ENCODE measurements around the gene NR1I3.

The NR1I3 gene

GRCh38 chr1:161216945-161217712 is 20.9 kb downstream of the NR1I3 start:
- DNase-seq, result no peak

GRCh38 chr1:161215076-161215475 is 22.9 kb downstream of the NR1I3 start, which contains the start of gene FCER1G:
FCER1G (plus strand) TSS chr1:161215295; CDS start chr1:161215322, 27 bp downstream.
- no peak for DNase-seq

- DNase-seq, result no peak
Observed at GRCh38 chr1:161214369-161214768, 23.6 kb downstream of the NR1I3 start.

- peak; percentile 72 for DNase-seq
Observed at GRCh38 chr1:161209790-161210409, 28.1 kb downstream of the NR1I3 start.

GRCh38 chr1:161207173-161207572 is 30.8 kb downstream of the NR1I3 start:
- DNase-seq, result no peak

GRCh38 chr1:161206411-161207140 is 31.4 kb downstream of the NR1I3 start:
- DNase-seq, result no peak

- DNase-seq, result peak; percentile 96
Observed at GRCh38 chr1:161201836-161202712, 35.9 kb downstream of the NR1I3 start, which contains the start of gene NDUFS2. NDUFS2 (plus strand) TSS chr1:161202367; CDS start chr1:161202386, 19 bp downstream.

GRCh38 chr1:161200992-161201835 is 36.8 kb downstream of the NR1I3 start:
- DNase-seq, result no peak

GRCh38 chr1:161200421-161200991 is 37.5 kb downstream of the NR1I3 start:
- DNase-seq, result no peak

- no peak for DNase-seq
Observed at GRCh38 chr1:161199506-161200139, 38.4 kb downstream of the NR1I3 start.

- no peak for DNase-seq
Observed at GRCh38 chr1:161198897-161199431, 39.0 kb downstream of the NR1I3 start, which contains the start of gene ADAMTS4. ADAMTS4 (minus strand) TSS chr1:161199054; CDS start chr1:161198627, 427 bp downstream.

GRCh38 chr1:161198194-161198896 is 39.7 kb downstream of the NR1I3 start:
- peak; percentile 25 for DNase-seq

- DNase-seq, result no peak
Observed at GRCh38 chr1:161197560-161198193, 40.3 kb downstream of the NR1I3 start.

- no peak for DNase-seq
Observed at GRCh38 chr1:161196521-161197451, 41.2 kb downstream of the NR1I3 start.

GRCh38 chr1:161196111-161196510 is 41.9 kb downstream of the NR1I3 start:
- no peak for DNase-seq

- DNase-seq, result no peak
Observed at GRCh38 chr1:161195171-161195570, 42.8 kb downstream of the NR1I3 start.

GRCh38 chr1:161193561-161194235 is 44.3 kb downstream of the NR1I3 start:
- no peak for DNase-seq
